ENCODE data around the gene ARID1B. TPM values are rescaled to one million over a fixed set of nuclear protein-coding genes. Genes with fewer than 3 reads are reported as not detected.

The ARID1B gene
- total RNA-seq, 1 experiment from 2014 or later, result 42.8 TPM

- ChIA-PET POLR2A (ENCODE audit: unreplicated experiment) (no interaction called here), CTCF (no interaction called here)
- DNase-seq, result no peak
- Histone ChIP-seq H3K27me3 (ENCODE audit: insufficient read depth, low read depth) (no peaks in the 10 kb centered on the region), H4K20me1 (ENCODE audit: insufficient read depth) (no peaks in the 10 kb centered on the region), H3K27ac (no peak overlapping the region), H3K79me2 (ENCODE audit: low read depth) (0 out of 2 replicates have a peak, but pooled peaks cover 3% of the 10 kb centered on the region), H3K4me2 (no peak overlapping the region), H3K9me2 (ENCODE audit: insufficient read depth) (no peaks in the 10 kb centered on the region), H3K36me3 (ENCODE audit: low read depth) (no peaks in the 10 kb centered on the region; the same call in 1 of the 2 replicates), H3K4me1 (replicated peaks; ENCODE audit: insufficient read depth) (no peaks in the 10 kb centered on the region), H3F3A (ENCODE audit: insufficient read depth, low read depth) (no peaks in the 10 kb centered on the region; the same call in 1 of the 2 replicates), H2AFZ (no peak overlapping the region), H3K9me3 (ENCODE audit: insufficient read depth, low read depth) (no peaks in the 10 kb centered on the region), H3K4me3 (no peak overlapping the region)
- intact Hi-C loops (cut with micrococcal nuclease; ENCODE audit: unreplicated experiment), result no loop called here
- no TSS peak for BruUV-seq (replicated peaks)
- TF ChIP-seq EZH2 (IDR thresholded peaks at IDR 0.05; ENCODE audit: low read depth), result no peak
- TF ChIP-seq CTCF (conservative IDR thresholded peaks at IDR 0.05), result no peak
These were observed 279.1 kb downstream of the ARID1B start for GRCh38 chr6:157056275-157056674.

- no peak for DNase-seq
- BruUV-seq (replicated peaks), result no TSS peak
- Histone ChIP-seq H3K4me2 (no peak overlapping the region), H4K20me1 (ENCODE audit: insufficient read depth) (no peaks in the 10 kb centered on the region), H3K9me2 (ENCODE audit: insufficient read depth) (no peaks in the 10 kb centered on the region), H3K36me3 (ENCODE audit: low read depth) (no peaks in the 10 kb centered on the region; the same call in 1 of the 2 replicates), H3K27ac (no peak overlapping the region), H3K9me3 (ENCODE audit: insufficient read depth, low read depth) (no peaks in the 10 kb centered on the region), H2AFZ (no peak overlapping the region), H3K4me1 (replicated peaks; ENCODE audit: insufficient read depth) (peaks cover 21% of the 10 kb centered on the region), H3K4me3 (no peak overlapping the region), H3K27me3 (ENCODE audit: insufficient read depth, low read depth) (no peaks in the 10 kb centered on the region), H3F3A (ENCODE audit: insufficient read depth, low read depth) (peaks cover 14% of the 10 kb centered on the region; the same call in 1 of the 2 replicates), H3K79me2 (ENCODE audit: low read depth) (0 out of 2 replicates have a peak, but pooled peaks cover 3% of the 10 kb centered on the region)
- intact Hi-C loops (cut with micrococcal nuclease; ENCODE audit: unreplicated experiment), result no loop called here
- no peak for TF ChIP-seq EZH2 (IDR thresholded peaks at IDR 0.05; ENCODE audit: low read depth)
- TF ChIP-seq CTCF (conservative IDR thresholded peaks at IDR 0.05), result no peak
- POLR2A ChIA-PET (ENCODE audit: unreplicated experiment), result no interaction called here
- CTCF ChIA-PET, result no interaction called here
These were observed 281.4 kb downstream of the ARID1B start for GRCh38 chr6:157058574-157058973.

GRCh38 chr6:157059781-157060180, 282.6 kb downstream of the ARID1B start:
- Histone ChIP-seq H4K20me1 (ENCODE audit: insufficient read depth) (no peaks in the 10 kb centered on the region), H3K27ac (no peak overlapping the region), H3K36me3 (ENCODE audit: low read depth) (no peaks in the 10 kb centered on the region; the same call in 1 of the 2 replicates), H3K27me3 (ENCODE audit: insufficient read depth, low read depth) (no peaks in the 10 kb centered on the region), H2AFZ (no peak overlapping the region), H3F3A (ENCODE audit: insufficient read depth, low read depth) (peaks cover 21% of the 10 kb centered on the region), H3K4me1 (replicated peaks; ENCODE audit: insufficient read depth) (peaks cover 33% of the 10 kb centered on the region), H3K4me2 (no peak overlapping the region), H3K79me2 (ENCODE audit: low read depth) (0 out of 2 replicates have a peak, but pooled peaks cover 4% of the 10 kb centered on the region), H3K4me3 (no peak overlapping the region), H3K9me3 (ENCODE audit: insufficient read depth, low read depth) (no peaks in the 10 kb centered on the region), H3K9me2 (ENCODE audit: insufficient read depth) (no peaks in the 10 kb centered on the region)
- BruUV-seq (replicated peaks), result no TSS peak
- intact Hi-C loops (cut with micrococcal nuclease; ENCODE audit: unreplicated experiment), result loop anchor here (10.0 kb wide), 1 partner anchor 85 kb away; no protein-coding TSS in a partner anchor
- no peak for DNase-seq
- TF ChIP-seq CTCF (conservative IDR thresholded peaks at IDR 0.05) (no peak), EZH2 (IDR thresholded peaks at IDR 0.05; ENCODE audit: low read depth) (no peak)
- POLR2A ChIA-PET (ENCODE audit: unreplicated experiment), result no interaction called here
- CTCF ChIA-PET, result no interaction called here

Data from PC-9 (cell line).